ENCODE measurements around the gene PTGIS.

The PTGIS gene

GRCh38 chr20:49541733-49542513 is 26.0 kb downstream of the PTGIS start:
- no peaks in the 10 kb centered on the region for H3K27me3 ChIP-seq (ENCODE audit: control insufficient read depth, insufficient read depth, low read length)
- H3K9ac ChIP-seq (ENCODE audit: low read length) = no peak overlapping the region
- H3K4me1 ChIP-seq (ENCODE audit: control insufficient read depth, insufficient read depth, low read length) = peaks cover 8% of the 10 kb centered on the region
- H3K36me3 ChIP-seq (ENCODE audit: control insufficient read depth, insufficient read depth, low read length) = no peaks in the 10 kb centered on the region
- no peak overlapping the region for H3K4me3 ChIP-seq (ENCODE audit: low read length)
- no peaks in the 10 kb centered on the region for H3K9me3 ChIP-seq (ENCODE audit: control insufficient read depth, low read length)

- Histone ChIP-seq H3K9me3 (ENCODE audit: control insufficient read depth, low read length) (no peaks in the 10 kb centered on the region), H3K27me3 (ENCODE audit: control insufficient read depth, insufficient read depth, low read length) (no peaks in the 10 kb centered on the region), H3K4me3 (ENCODE audit: low read length) (no peak overlapping the region), H3K9ac (ENCODE audit: low read length) (no peak overlapping the region), H3K4me1 (ENCODE audit: control insufficient read depth, insufficient read depth, low read length) (peaks cover 8% of the 10 kb centered on the region), H3K36me3 (ENCODE audit: control insufficient read depth, insufficient read depth, low read length) (no peaks in the 10 kb centered on the region)
Observed at GRCh38 chr20:49540687-49541435, 27.1 kb downstream of the PTGIS start.

- Histone ChIP-seq H3K9me3 (ENCODE audit: control insufficient read depth, low read length) (no peaks in the 10 kb centered on the region), H3K4me1 (ENCODE audit: control insufficient read depth, insufficient read depth, low read length) (peaks cover 9% of the 10 kb centered on the region), H3K9ac (ENCODE audit: low read length) (no peak overlapping the region), H3K36me3 (ENCODE audit: control insufficient read depth, insufficient read depth, low read length) (no peaks in the 10 kb centered on the region), H3K4me3 (ENCODE audit: low read length) (no peak overlapping the region), H3K27me3 (ENCODE audit: control insufficient read depth, insufficient read depth, low read length) (no peaks in the 10 kb centered on the region)
Observed at GRCh38 chr20:49540232-49540620, 27.7 kb downstream of the PTGIS start.

- no peaks in the 10 kb centered on the region for H3K9me3 ChIP-seq (ENCODE audit: control insufficient read depth, low read length)
- no peaks in the 10 kb centered on the region for H3K36me3 ChIP-seq (ENCODE audit: control insufficient read depth, insufficient read depth, low read length)
Observed at GRCh38 chr20:49539481-49540231, 28.3 kb downstream of the PTGIS start.

GRCh38 chr20:49538950-49539349 is 29.0 kb downstream of the PTGIS start:
- no peak overlapping the region for H3K9ac ChIP-seq (ENCODE audit: low read length)
- no peaks in the 10 kb centered on the region for H3K27me3 ChIP-seq (ENCODE audit: control insufficient read depth, insufficient read depth, low read length)
- no peak overlapping the region for H3K4me3 ChIP-seq (ENCODE audit: low read length)
- peaks cover 16% of the 10 kb centered on the region for H3K4me1 ChIP-seq (ENCODE audit: control insufficient read depth, insufficient read depth, low read length)
- no peaks in the 10 kb centered on the region for H3K9me3 ChIP-seq (ENCODE audit: control insufficient read depth, low read length)
- no peaks in the 10 kb centered on the region for H3K36me3 ChIP-seq (ENCODE audit: control insufficient read depth, insufficient read depth, low read length)

More at GRCh38 chr20:49539481-49540231, 28.3 kb downstream of the PTGIS start:
- Histone ChIP-seq H3K27me3 (ENCODE audit: control insufficient read depth, insufficient read depth, low read length) (no peaks in the 10 kb centered on the region), H3K9ac (ENCODE audit: low read length) (no peak overlapping the region), H3K4me1 (ENCODE audit: control insufficient read depth, insufficient read depth, low read length) (peaks cover 14% of the 10 kb centered on the region), H3K4me3 (ENCODE audit: low read length) (no peak overlapping the region)

GRCh38 chr20:49534255-49534712 is 33.7 kb downstream of the PTGIS start:
- Histone ChIP-seq H3K36me3 (ENCODE audit: control insufficient read depth, insufficient read depth, low read length) (no peaks in the 10 kb centered on the region), H3K4me3 (ENCODE audit: low read length) (no peak overlapping the region), H3K27me3 (ENCODE audit: control insufficient read depth, insufficient read depth, low read length) (no peaks in the 10 kb centered on the region), H3K4me1 (ENCODE audit: control insufficient read depth, insufficient read depth, low read length) (peaks cover 8% of the 10 kb centered on the region), H3K9ac (ENCODE audit: low read length) (no peak overlapping the region), H3K9me3 (ENCODE audit: control insufficient read depth, low read length) (no peaks in the 10 kb centered on the region)

GRCh38 chr20:49532285-49532946 is 35.5 kb downstream of the PTGIS start:
- Histone ChIP-seq H3K9me3 (ENCODE audit: control insufficient read depth, low read length) (no peaks in the 10 kb centered on the region), H3K4me3 (ENCODE audit: low read length) (no peak overlapping the region), H3K36me3 (ENCODE audit: control insufficient read depth, insufficient read depth, low read length) (no peaks in the 10 kb centered on the region), H3K27me3 (ENCODE audit: control insufficient read depth, insufficient read depth, low read length) (no peaks in the 10 kb centered on the region), H3K9ac (ENCODE audit: low read length) (no peak overlapping the region), H3K4me1 (ENCODE audit: control insufficient read depth, insufficient read depth, low read length) (peaks cover 8% of the 10 kb centered on the region)

GRCh38 chr20:49529470-49529869 is 38.5 kb downstream of the PTGIS start:
- no peaks in the 10 kb centered on the region for H3K9me3 ChIP-seq (ENCODE audit: control insufficient read depth, low read length)
- no peaks in the 10 kb centered on the region for H3K36me3 ChIP-seq (ENCODE audit: control insufficient read depth, insufficient read depth, low read length)
- H3K9ac ChIP-seq (ENCODE audit: low read length) = no peak overlapping the region
- H3K4me3 ChIP-seq (ENCODE audit: low read length) = no peak overlapping the region
- no peaks in the 10 kb centered on the region for H3K27me3 ChIP-seq (ENCODE audit: control insufficient read depth, insufficient read depth, low read length)
- H3K4me1 ChIP-seq (ENCODE audit: control insufficient read depth, insufficient read depth, low read length) = no peaks in the 10 kb centered on the region

GRCh38 chr20:49526568-49526967 is 41.4 kb downstream of the PTGIS start:
- no peaks in the 10 kb centered on the region for H3K36me3 ChIP-seq (ENCODE audit: control insufficient read depth, insufficient read depth, low read length)
- H3K9me3 ChIP-seq (ENCODE audit: control insufficient read depth, low read length) = no peaks in the 10 kb centered on the region
- no peak overlapping the region for H3K9ac ChIP-seq (ENCODE audit: low read length)
- H3K27me3 ChIP-seq (ENCODE audit: control insufficient read depth, insufficient read depth, low read length) = no peaks in the 10 kb centered on the region
- no peaks in the 10 kb centered on the region for H3K4me1 ChIP-seq (ENCODE audit: control insufficient read depth, insufficient read depth, low read length)
- no peak overlapping the region for H3K4me3 ChIP-seq (ENCODE audit: low read length)

- H3K4me1 ChIP-seq (ENCODE audit: control insufficient read depth, insufficient read depth, low read length) = no peaks in the 10 kb centered on the region
- no peaks in the 10 kb centered on the region for H3K36me3 ChIP-seq (ENCODE audit: control insufficient read depth, insufficient read depth, low read length)
- H3K27me3 ChIP-seq (ENCODE audit: control insufficient read depth, insufficient read depth, low read length) = no peaks in the 10 kb centered on the region
- no peak overlapping the region for H3K9ac ChIP-seq (ENCODE audit: low read length)
- H3K4me3 ChIP-seq (ENCODE audit: low read length) = no peak overlapping the region
- H3K9me3 ChIP-seq (ENCODE audit: control insufficient read depth, low read length) = no peaks in the 10 kb centered on the region
Observed at GRCh38 chr20:49526056-49526455, 41.9 kb downstream of the PTGIS start.

GRCh38 chr20:49523767-49524360 is 44.1 kb downstream of the PTGIS start:
- H3K36me3 ChIP-seq (ENCODE audit: control insufficient read depth, insufficient read depth, low read length) = no peaks in the 10 kb centered on the region
- no peak overlapping the region for H3K9ac ChIP-seq (ENCODE audit: low read length)
- no peak overlapping the region for H3K4me3 ChIP-seq (ENCODE audit: low read length)
- H3K4me1 ChIP-seq (ENCODE audit: control insufficient read depth, insufficient read depth, low read length) = no peaks in the 10 kb centered on the region
- H3K9me3 ChIP-seq (ENCODE audit: control insufficient read depth, low read length) = no peaks in the 10 kb centered on the region
- H3K27me3 ChIP-seq (ENCODE audit: control insufficient read depth, insufficient read depth, low read length) = no peaks in the 10 kb centered on the region
